Skeletal muscle satellite cell (primary cell): ENCODE data around the gene PRR35. TPM values are rescaled to one million over a fixed set of nuclear protein-coding genes. Genes with fewer than 3 reads are reported as not detected.

Experiments
- small RNA-seq: library from RNA; depleted of rRNA; stranded (forward); fragments of <200 nt; gene quantifications from one replicate; pipeline ENCODE3, GENCODE V24; 2012

The PRR35 gene

Small RNAs within 50 kb of the gene (small RNA-seq; reads per million reads assigned to genes)
- gene MIR3176 = not detected
- gene MIR5587 = not detected
- gene Z98883.1 = not detected
